Suprapubic skin (tissue), 4 donors: Measurements from ENCODE around the gene CARM1. TPM values are rescaled to one million over a fixed set of nuclear protein-coding genes. Genes with fewer than 3 reads are reported as not detected.
"Not testable (repeated sequence)": the region's sequence is repeated elsewhere in the genome, so short reads cannot be mapped to it uniquely, and the experiment has no call there.

Experiments used
- DNase-seq, 2 donors: peaks; one replicate each; pipeline ENCODE4 v3.0.0-alpha.2; 2019; ENCODE audit warnings: low spot score in 2 of 2
- H3K27ac ChIP-seq: fragments of 200-600 bp; sonication (generic); one replicate; pipeline ENCODE4 v1.5.1; 2019
- H3K27me3 ChIP-seq: fragments of 200-600 bp; sonication (generic); one replicate; pipeline ENCODE4 v1.5.1; 2019
- H3K36me3 ChIP-seq: fragments of 200-600 bp; sonication (generic); one replicate; pipeline ENCODE4 v1.5.1; 2019
- H3K4me1 ChIP-seq: fragments of 200-600 bp; sonication (generic); one replicate; pipeline ENCODE4 v1.5.1; 2019
- H3K4me3 ChIP-seq: fragments of 200-600 bp; sonication (generic); one replicate; pipeline ENCODE4 v1.5.1; 2019; ENCODE audit warnings: mild to moderate bottlenecking
- H3K9me3 ChIP-seq: fragments of 200-600 bp; sonication (generic); one replicate; pipeline ENCODE4 v1.5.1; 2019
- EP300 ChIP-seq: sonication (generic); formaldehyde crosslinking; IDR thresholded peaks from one replicate; pipeline ENCODE4 v1.6.1; 2017; ENCODE audit warnings: antibody characterized with exemption
- POLR2A ChIP-seq, 2 donors: fragments of 450-650 bp; IDR thresholded peaks; one replicate each; pipeline ENCODE4 v1.6.1; 2017; ENCODE audit warnings: antibody characterized with exemption in 2 of 2, mild to moderate bottlenecking in 2 of 2, moderate library complexity in 2 of 2
- POLR2AphosphoS5 ChIP-seq, 3 donors: sonication (generic); formaldehyde crosslinking; IDR thresholded peaks; one replicate each; pipeline ENCODE4 v1.6.1; 2017; ENCODE audit warnings: antibody characterized with exemption in 3 of 3
- WGBS: methylation state at CpG from one replicate; pipeline ENCODE4 v1.1.5; 2018; 5-methylcytosine and 5-hydroxymethylcytosine counted together
- total RNA-seq, 4 donors: library from RNA; depleted of rRNA; stranded (reverse); fragments of >200 nt; gene quantifications; one replicate each; pipeline ENCODE4 v1.1.0, GENCODE V29; 2016
- TF ChIP-seq, protein P1 (sequence below), 2 donors: fragments of 200-600 bp in 1 of 2; fragments of 450-650 bp in 1 of 2; sonication (generic) in 1 of 2; IDR thresholded peaks; one replicate each; pipeline ENCODE4 v1.5.1; 2016 to 2019; ENCODE audit warnings: antibody characterized with exemption in 2 of 2, mild to moderate bottlenecking in 1 of 2, moderate library complexity in 1 of 2

CARM1 gene
- total RNA-seq, 4 donors from 2014 or later: 19.8 to 26.6 (median 23.2) TPM

GRCh38 chr19:10835089-10835753 is 36.1 kb upstream of the CARM1 start:
- 42% methylated on average over 32 of the region's 32 CpGs for WGBS
- TF ChIP-seq POLR2AphosphoS5 (IDR thresholded peaks at IDR 0.05) (no peak), POLR2A (IDR thresholded peaks at IDR 0.05) (no peak), EP300 (no peak)
- TF ChIP-seq, protein P1, sequence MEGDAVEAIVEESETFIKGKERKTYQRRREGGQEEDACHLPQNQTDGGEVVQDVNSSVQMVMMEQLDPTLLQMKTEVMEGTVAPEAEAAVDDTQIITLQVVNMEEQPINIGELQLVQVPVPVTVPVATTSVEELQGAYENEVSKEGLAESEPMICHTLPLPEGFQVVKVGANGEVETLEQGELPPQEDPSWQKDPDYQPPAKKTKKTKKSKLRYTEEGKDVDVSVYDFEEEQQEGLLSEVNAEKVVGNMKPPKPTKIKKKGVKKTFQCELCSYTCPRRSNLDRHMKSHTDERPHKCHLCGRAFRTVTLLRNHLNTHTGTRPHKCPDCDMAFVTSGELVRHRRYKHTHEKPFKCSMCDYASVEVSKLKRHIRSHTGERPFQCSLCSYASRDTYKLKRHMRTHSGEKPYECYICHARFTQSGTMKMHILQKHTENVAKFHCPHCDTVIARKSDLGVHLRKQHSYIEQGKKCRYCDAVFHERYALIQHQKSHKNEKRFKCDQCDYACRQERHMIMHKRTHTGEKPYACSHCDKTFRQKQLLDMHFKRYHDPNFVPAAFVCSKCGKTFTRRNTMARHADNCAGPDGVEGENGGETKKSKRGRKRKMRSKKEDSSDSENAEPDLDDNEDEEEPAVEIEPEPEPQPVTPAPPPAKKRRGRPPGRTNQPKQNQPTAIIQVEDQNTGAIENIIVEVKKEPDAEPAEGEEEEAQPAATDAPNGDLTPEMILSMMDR (IDR thresholded peaks at IDR 0.05): no peak
- H3K27ac ChIP-seq: peak overlapping the region; percentile 99
- H3K36me3 ChIP-seq: peaks cover 37% of the 10 kb centered on the region
- H3K4me3 ChIP-seq: peak overlapping the region; percentile 81
- H3K27me3 ChIP-seq: no peaks in the 10 kb centered on the region
- DNase-seq: no peak
- H3K9me3 ChIP-seq: no peaks in the 10 kb centered on the region
- H3K4me1 ChIP-seq: peaks cover 17% of the 10 kb centered on the region

DNA sequence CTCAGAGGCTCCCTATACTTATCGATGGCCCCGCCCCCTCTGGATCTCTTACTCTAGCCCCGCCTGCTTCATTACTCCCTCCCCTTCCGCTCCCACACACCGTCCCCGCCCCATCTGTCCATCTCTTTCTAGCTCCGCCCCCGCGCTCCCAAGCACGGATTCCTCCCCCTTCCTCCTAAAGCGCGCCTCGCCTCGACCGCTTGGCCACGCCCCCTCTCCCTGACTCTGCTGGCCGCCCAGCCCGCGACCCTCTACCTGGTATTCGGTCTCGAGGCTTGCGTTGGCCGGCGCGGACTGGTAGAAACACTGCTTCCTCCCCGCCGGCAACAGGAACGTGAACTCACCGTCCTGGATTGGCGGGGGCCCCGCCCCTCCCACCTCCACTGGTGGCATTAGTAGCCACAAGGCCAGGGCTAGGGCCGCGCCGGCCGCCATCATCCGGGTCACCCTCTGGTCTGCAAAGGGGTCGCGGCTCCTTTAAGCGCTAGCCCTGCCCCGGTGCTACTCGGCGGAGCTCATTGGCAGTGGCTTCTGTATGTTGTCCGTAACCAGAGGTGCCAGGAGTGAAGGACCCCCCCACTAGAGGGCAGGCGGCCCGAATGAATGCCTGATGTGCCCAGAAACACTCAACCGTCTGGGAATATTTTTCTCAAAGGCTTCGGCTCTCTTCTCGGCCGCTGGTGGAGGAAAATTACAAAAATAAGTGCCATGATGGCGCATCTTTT is 35.4 kb upstream of the CARM1 start, which contains the start of gene TMED1:
TSS of gene TMED1 (minus strand) at position 459 of the 725 bp plus-strand sequence. CDS start at position 438, 21 bp downstream.
- H3K4me1 ChIP-seq: peaks cover 17% of the 10 kb centered on the region
- no peak for TF ChIP-seq POLR2A (IDR thresholded peaks at IDR 0.05)
- TF ChIP-seq EP300: no peak
- TF ChIP-seq, protein P1 (IDR thresholded peaks at IDR 0.05): peak in 1 of 2 donors; percentile 8
- peak in 2 of 3 donors; percentile 81 to 89 for TF ChIP-seq POLR2AphosphoS5 (IDR thresholded peaks at IDR 0.05)
- no peaks in the 10 kb centered on the region for H3K27me3 ChIP-seq
- peak within 1 kb of the TSS; percentile 99 for H3K27ac ChIP-seq
- DNase-seq: peak; percentile 100
- WGBS: under 1% methylated on average over 39 of the region's 50 CpGs
- peaks cover 30% of the 10 kb centered on the region for H3K36me3 ChIP-seq
- no peaks in the 10 kb centered on the region for H3K9me3 ChIP-seq
- H3K4me3 ChIP-seq: peak within 1 kb of the TSS; percentile 81

- TF ChIP-seq POLR2AphosphoS5 (IDR thresholded peaks at IDR 0.05) (peak in 1 of 3 donors; percentile 68), EP300 (no peak)
- Histone ChIP-seq H3K27ac (peak overlapping the region; percentile 99), H3K9me3 (no peaks in the 10 kb centered on the region), H3K27me3 (no peaks in the 10 kb centered on the region), H3K4me1 (peaks cover 17% of the 10 kb centered on the region), H3K36me3 (peaks cover 23% of the 10 kb centered on the region), H3K4me3 (peak overlapping the region; percentile 81)
- peak; percentile 87 to 90 for DNase-seq
- 35% methylated on average over 37 of the region's 38 CpGs for WGBS
Observed at GRCh38 chr19:10836479-10837330, 34.6 kb upstream of the CARM1 start.

DNA sequence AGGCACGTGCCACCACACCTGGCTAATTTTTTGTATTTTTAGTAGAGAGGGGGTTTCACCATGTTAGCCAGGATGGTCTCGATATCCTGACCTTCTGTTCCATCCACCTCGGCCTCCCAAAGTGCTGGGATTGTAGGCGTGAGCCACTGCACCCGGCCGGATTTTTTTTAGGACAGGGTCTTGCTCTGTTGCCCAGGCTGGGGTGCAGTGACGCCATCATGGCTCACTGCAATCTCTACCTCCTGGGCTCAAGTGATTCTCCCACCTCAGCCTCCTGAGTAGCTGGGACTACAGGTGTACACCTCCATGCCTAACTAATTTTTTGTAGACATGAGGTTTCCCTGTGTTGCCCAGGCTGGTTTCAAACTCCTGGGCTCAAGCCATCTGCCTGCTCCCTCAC is 33.7 kb upstream of the CARM1 start:
- peaks cover 17% of the 10 kb centered on the region for H3K4me1 ChIP-seq
- not testable (repeated sequence) for H3K4me3 ChIP-seq, H3K27ac ChIP-seq, H3K9me3 ChIP-seq, H3K27me3 ChIP-seq, DNase-seq
- peaks cover 13% of the 10 kb centered on the region for H3K36me3 ChIP-seq
- WGBS: 95% methylated on average over 7 of the region's 7 CpGs

DNA sequence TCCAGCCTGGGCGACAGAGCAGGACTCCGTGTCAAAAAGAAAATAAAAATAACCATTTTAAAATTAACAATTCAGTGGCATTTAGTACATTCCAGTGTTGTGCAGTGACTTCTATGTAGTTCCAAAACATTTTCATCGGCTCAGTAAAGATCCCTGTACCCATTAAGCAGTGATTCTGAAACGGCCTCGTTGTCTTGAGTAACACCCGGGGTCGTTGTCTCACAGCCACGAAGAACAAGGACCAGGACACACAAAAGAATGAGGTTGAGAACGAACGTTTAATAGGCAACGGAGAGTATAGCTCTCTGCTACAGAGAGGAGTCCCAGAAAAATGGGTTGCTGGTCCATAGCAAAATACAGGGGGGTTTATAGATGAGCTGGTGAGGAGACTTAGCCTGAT is 33.0 kb upstream of the CARM1 start:
- Histone ChIP-seq H3K9me3 (no peaks in the 10 kb centered on the region), H3K27me3 (no peaks in the 10 kb centered on the region), H3K4me1 (peaks cover 17% of the 10 kb centered on the region), H3K27ac (no peak overlapping the region), H3K4me3 (no peak overlapping the region), H3K36me3 (peaks cover 6% of the 10 kb centered on the region)
- no peak for DNase-seq
- TF ChIP-seq, protein P1 (IDR thresholded peaks at IDR 0.05): no peak
- TF ChIP-seq EP300 (no peak), POLR2A (IDR thresholded peaks at IDR 0.05) (no peak), POLR2AphosphoS5 (IDR thresholded peaks at IDR 0.05) (no peak)
- 88% methylated on average over 11 of the region's 11 CpGs for whole genome bisulfite sequencing
